MCF 10A (cell line): Measurements from ENCODE around the gene PARVB. TPM values are rescaled to one million over a fixed set of nuclear protein-coding genes. Genes with fewer than 3 reads are reported as not detected.

ENCODE experiments used
- BruUV-seq: library from RNA; stranded (reverse); fragments of 400-500 nt; replicated peaks from 2 replicates; lab custom pipeline; 2021; lab: Mats Ljungman, UMichigan
- CTCF ChIA-PET: fragments of 300-600 bp; sonication (Branson Sonifier 250); formaldehyde crosslinking; extraction: SDS; loops from one replicate; lab custom pipeline; 2021; ENCODE audit warnings: antibody characterized with exemption, inconsistent platforms; lab: Yijun Ruan, JAX
- POLR2A ChIA-PET: fragments of 300-600, 350-650 bp; sonication (Branson Sonifier 250); formaldehyde crosslinking; extraction: SDS; loops from one replicate; lab custom pipeline; 2020; ENCODE audit warnings: antibody characterized with exemption, inconsistent platforms; lab: Yijun Ruan, JAX
- DNase-seq: peaks from one replicate; pipeline ENCODE4 v3.0.0-alpha.2; 2018; ENCODE audit not compliant: unreplicated experiment
- H3K27ac Mint-ChIP-seq: one replicate; pipeline ENCODE4 v1.8.0; 2022; ENCODE audit warnings: mild to moderate bottlenecking, low read depth, mixed read lengths; ENCODE audit not compliant: unreplicated experiment
- H3K27me3 Mint-ChIP-seq: one replicate; pipeline ENCODE4 v1.8.0; 2022; ENCODE audit warnings: mixed read lengths; ENCODE audit not compliant: insufficient read depth, unreplicated experiment
- H3K36me3 Mint-ChIP-seq: one replicate; pipeline ENCODE4 v1.8.0; 2022; ENCODE audit warnings: mild to moderate bottlenecking, moderate library complexity, mixed read lengths; ENCODE audit not compliant: insufficient read depth, unreplicated experiment
- H3K4me1 Mint-ChIP-seq: one replicate; pipeline ENCODE4 v1.8.0; 2022; ENCODE audit warnings: mixed read lengths; ENCODE audit not compliant: insufficient read depth, unreplicated experiment
- H3K4me3 Mint-ChIP-seq: one replicate; pipeline ENCODE4 v1.8.0; 2022; ENCODE audit warnings: mild to moderate bottlenecking, moderate library complexity, mixed read lengths; ENCODE audit not compliant: unreplicated experiment
- H3K9me3 Mint-ChIP-seq: one replicate; pipeline ENCODE4 v1.8.0; 2022; ENCODE audit warnings: mixed read lengths; ENCODE audit not compliant: unreplicated experiment
- CTCF ChIP-seq: fragments of 200-600 bp; IDR thresholded peaks from one replicate; pipeline ENCODE4 v1.8.0; 2022; ENCODE audit warnings: antibody characterized with exemption, mild to moderate bottlenecking; ENCODE audit not compliant: unreplicated experiment
- intact Hi-C: fragments of 100-400 bp; cut with micrococcal nuclease; formaldehyde crosslinking; loops from 2 replicates; pipeline ENCODE4 v1.14.1; 2022
- total RNA-seq: library from RNA; stranded (reverse); gene quantifications from 2 replicates; pipeline ENCODE4 v1.2.3, GENCODE V29; 2022

The PARVB gene
- total RNA-seq, 1 experiment from 2014 or later: 26.0 TPM

- ChIA-PET CTCF (no interaction called here), POLR2A (no interaction called here)
- H3K36me3 Mint-ChIP-seq: no peaks in the 10 kb centered on the region
- peaks cover 72% of the 10 kb centered on the region for H3K27me3 Mint-ChIP-seq
- H3K4me1 Mint-ChIP-seq: peaks cover 14% of the 10 kb centered on the region
- TF ChIP-seq CTCF: no peak
- no peak overlapping the region for H3K27ac Mint-ChIP-seq
- no TSS peak for BruUV-seq
- intact Hi-C loops: no loop called here
- no peak for DNase-seq
- H3K9me3 Mint-ChIP-seq: no peaks in the 10 kb centered on the region
- H3K4me3 Mint-ChIP-seq: no peak overlapping the region
Observed at GRCh38 chr22:44181912-44182587, 157.9 kb downstream of the PARVB start.

- Mint-ChIP-seq H3K27ac (no peak overlapping the region), H3K9me3 (no peaks in the 10 kb centered on the region), H3K27me3 (peaks cover 72% of the 10 kb centered on the region), H3K4me3 (no peak overlapping the region), H3K4me1 (peaks cover 14% of the 10 kb centered on the region), H3K36me3 (no peaks in the 10 kb centered on the region)
- intact Hi-C loops: no loop called here
- BruUV-seq: no TSS peak
- ChIA-PET POLR2A (no interaction called here), CTCF (no interaction called here)
- TF ChIP-seq CTCF: no peak
- no peak for DNase-seq
Observed at GRCh38 chr22:44182588-44183286, 158.6 kb downstream of the PARVB start.

- DNase-seq: no peak
- Mint-ChIP-seq H3K9me3 (no peaks in the 10 kb centered on the region), H3K27me3 (peaks cover 67% of the 10 kb centered on the region), H3K4me1 (peaks cover 14% of the 10 kb centered on the region), H3K27ac (no peak overlapping the region), H3K4me3 (no peak overlapping the region), H3K36me3 (no peaks in the 10 kb centered on the region)
- intact Hi-C loops: no loop called here
- ChIA-PET CTCF (no interaction called here), POLR2A (no interaction called here)
- no peak for TF ChIP-seq CTCF
- no TSS peak for BruUV-seq
Observed at GRCh38 chr22:44183287-44183588, 159.1 kb downstream of the PARVB start.

- TF ChIP-seq CTCF: no peak
- peaks cover 14% of the 10 kb centered on the region for H3K4me1 Mint-ChIP-seq
- no peaks in the 10 kb centered on the region for H3K9me3 Mint-ChIP-seq
- H3K27ac Mint-ChIP-seq: no peak overlapping the region
- POLR2A ChIA-PET: no interaction called here
- BruUV-seq: no TSS peak
- CTCF ChIA-PET: no interaction called here
- intact Hi-C loops: no loop called here
- no peaks in the 10 kb centered on the region for H3K36me3 Mint-ChIP-seq
- no peak overlapping the region for H3K4me3 Mint-ChIP-seq
- DNase-seq: peak; percentile 22
- peaks cover 65% of the 10 kb centered on the region for H3K27me3 Mint-ChIP-seq
Observed at GRCh38 chr22:44184006-44184405, 159.9 kb downstream of the PARVB start.
